ENCODE measurements around the gene KRT2. TPM values are rescaled to one million over a fixed set of nuclear protein-coding genes. Genes with fewer than 3 reads are reported as not detected.

KRT2 gene
- total and polyA plus RNA-seq, 2 of the 4 experiments (the other 2 are of a cell fraction), result not detected

DNA sequence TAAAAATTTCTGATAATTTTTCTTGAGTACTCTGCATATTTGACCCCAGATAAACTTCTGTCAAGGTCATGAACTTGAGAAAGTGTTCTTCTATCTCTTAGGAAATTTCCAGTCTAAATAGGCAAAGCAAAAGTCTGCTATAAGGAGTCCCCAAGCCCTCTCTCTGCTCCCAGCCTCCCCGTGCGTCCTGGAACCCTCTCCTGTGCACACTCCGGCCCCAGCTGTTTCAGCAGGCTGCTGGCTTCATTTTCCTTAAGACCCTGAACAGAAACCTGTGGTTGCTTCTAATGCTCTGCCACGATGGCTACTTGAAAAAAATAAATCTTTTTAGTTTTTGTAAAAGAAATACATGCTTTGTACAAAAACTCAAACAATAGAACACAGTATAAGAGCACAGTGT, 14.7 kb downstream of the KRT2 start:
- ATAC-seq (ENCODE audit: low read depth) (no peak), DNase-seq (no peak)
- no peak overlapping the region for H2AFZ ChIP-seq (replicated peaks; ENCODE audit: low read length, poor library complexity)
- no peak overlapping the region for H2BK120ac ChIP-seq (ENCODE audit: low read depth, low read length)
- no peak overlapping the region for H4K5ac ChIP-seq (ENCODE audit: low read depth, low read length)
- no peak overlapping the region for H4K8ac ChIP-seq (ENCODE audit: low read depth in 2 of 2, low read length in 2 of 2)
- H3K4me1 ChIP-seq (ENCODE audit: control insufficient read depth, insufficient read depth, low read length), result no peaks in the 10 kb centered on the region
- no peak overlapping the region for H3K4ac ChIP-seq (ENCODE audit: low read depth, low read length)
- peaks cover 15% of the 10 kb centered on the region for H3K27me3 ChIP-seq (ENCODE audit: control insufficient read depth, insufficient read depth, low read length)
- H3K23ac ChIP-seq (ENCODE audit: low read depth, low read length), result no peak overlapping the region
- H4K91ac ChIP-seq (ENCODE audit: insufficient read depth, low read depth, low read length), result no peak overlapping the region
- no peaks in the 10 kb centered on the region for H3K79me1 ChIP-seq (ENCODE audit: low read depth in 1 of 2, low read length in 2 of 2)
- H3K9ac ChIP-seq (ENCODE audit: low read depth, low read length), result no peak overlapping the region
- CTCF ChIA-PET, result no interaction called here
- H2AK9ac ChIP-seq (replicated peaks; ENCODE audit: low read depth, low read length, poor library complexity), result no peak overlapping the region
- H3K14ac ChIP-seq (replicated peaks; ENCODE audit: low read depth, low read length), result no peak overlapping the region
- intact Hi-C loops (cut with micrococcal nuclease), result no loop called here
- dilution Hi-C loops (cut with HindIII; ENCODE audit: low sequenced_read_pairs, unreplicated experiment), result no loop called here
- H4K20me1 ChIP-seq (ENCODE audit: insufficient read depth, low read length), result no peaks in the 10 kb centered on the region
- WGBS, 2 experiments (ENCODE audit: extremely low coverage in 2 of 2, insufficient read length in 1 of 2), result no CpG with 5 or more reads among the region's 4 CpGs
- no peak overlapping the region for H2BK5ac ChIP-seq (ENCODE audit: low read depth, low read length, poor library complexity, severe bottlenecking)
- no peaks in the 10 kb centered on the region for H3K9me3 ChIP-seq (ENCODE audit: control insufficient read depth, insufficient read depth, low read length)
- H3K56ac ChIP-seq (ENCODE audit: extremely low read depth, insufficient read depth, low read length), result no peak overlapping the region
- H3K9me1 ChIP-seq (ENCODE audit: insufficient read depth, low read length), result no peaks in the 10 kb centered on the region
- H3K4me3 ChIP-seq (ENCODE audit: insufficient read depth, low read depth, low read length), result no peak overlapping the region
- no peaks in the 10 kb centered on the region for H3K36me3 ChIP-seq (ENCODE audit: control insufficient read depth, insufficient read depth, low read length)
- H3K27ac ChIP-seq (ENCODE audit: insufficient read depth, low read length), result no peak overlapping the region
- H2BK20ac ChIP-seq (ENCODE audit: low read depth, low read length), result no peak overlapping the region
- no peak overlapping the region for H2BK15ac ChIP-seq (ENCODE audit: low read depth, low read length)
- POLR2A ChIA-PET (ENCODE audit: unreplicated experiment), result no interaction called here
- in situ Hi-C loops (cut with MboI; ENCODE audit: low sequenced_read_pairs), result no loop called here
- H3K18ac ChIP-seq (ENCODE audit: low read depth, low read length), result no peak overlapping the region
- TF ChIP-seq RAD21 (IDR thresholded peaks at IDR 0.05; ENCODE audit: low read length) (no peak), CEBPB (IDR thresholded peaks at IDR 0.05; ENCODE audit: low read depth, low read length) (no peak), RCOR1 (IDR thresholded peaks at IDR 0.05; ENCODE audit: insufficient replicate concordance, low read length) (no peak), POLR2A (IDR thresholded peaks at IDR 0.05; ENCODE audit: low read depth, low read length) (no peak), CHD1 (IDR thresholded peaks at IDR 0.05; ENCODE audit: low read depth, low read length) (no peak), NFE2L2 (IDR thresholded peaks at IDR 0.05; ENCODE audit: low read depth, low read length) (no peak), MXI1 (IDR thresholded peaks at IDR 0.05; ENCODE audit: borderline replicate concordance, low read depth, low read length) (no peak)
- TF ChIP-seq, protein P1, sequence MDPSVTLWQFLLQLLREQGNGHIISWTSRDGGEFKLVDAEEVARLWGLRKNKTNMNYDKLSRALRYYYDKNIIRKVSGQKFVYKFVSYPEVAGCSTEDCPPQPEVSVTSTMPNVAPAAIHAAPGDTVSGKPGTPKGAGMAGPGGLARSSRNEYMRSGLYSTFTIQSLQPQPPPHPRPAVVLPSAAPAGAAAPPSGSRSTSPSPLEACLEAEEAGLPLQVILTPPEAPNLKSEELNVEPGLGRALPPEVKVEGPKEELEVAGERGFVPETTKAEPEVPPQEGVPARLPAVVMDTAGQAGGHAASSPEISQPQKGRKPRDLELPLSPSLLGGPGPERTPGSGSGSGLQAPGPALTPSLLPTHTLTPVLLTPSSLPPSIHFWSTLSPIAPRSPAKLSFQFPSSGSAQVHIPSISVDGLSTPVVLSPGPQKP (IDR thresholded peaks at IDR 0.05; ENCODE audit: borderline replicate concordance, low read depth, low read length), result no peak
- no peak overlapping the region for H2AK5ac ChIP-seq (ENCODE audit: low read depth, low read length)
- no peak overlapping the region for H3K4me2 ChIP-seq (ENCODE audit: low read depth, low read length)
- BruUV-seq (replicated peaks), result no TSS peak

Data from IMR-90 (cell line).